Bronchial epithelial cell (primary cell): ENCODE measurements around the gene SAMD4A. TPM values are rescaled to one million over a fixed set of nuclear protein-coding genes. Genes with fewer than 3 reads are reported as not detected.
A peak's percentile ranks its signal among the peaks of the same experiment; 100 is the strongest.

ENCODE experiments used
- DNase-seq: peaks from one replicate; pipeline ENCODE4 v3.0.0-alpha.2; 2010; ENCODE audit warnings: low read depth
- FAIRE-seq: peaks from 2 replicates; lab custom pipeline; 2011; peaks lifted over from hg19 to GRCh38; lab: Jason Lieb, UNC
- H3K27me3 ChIP-seq: 2 replicates; pipeline ENCODE4 v1.5.1; 2011; ENCODE audit warnings: low read length; ENCODE audit not compliant: control insufficient read depth, insufficient read depth
- H3K36me3 ChIP-seq: 2 replicates; pipeline ENCODE4 v1.5.1; 2011; ENCODE audit warnings: low read length; ENCODE audit not compliant: control insufficient read depth, insufficient read depth
- H3K4me3 ChIP-seq: 2 replicates; pipeline ENCODE4 v1.5.1; 2011; ENCODE audit warnings: mild to moderate bottlenecking, low read depth, low read length, control low read depth
- total RNA-seq: library from RNA; depleted of rRNA; stranded (reverse); fragments of >200 nt; gene quantifications from 2 replicates; pipeline ENCODE4 v1.2.1, GENCODE V29; 2014
- TF ChIP-seq, protein P1 (sequence below): IDR thresholded peaks from 2 replicates; pipeline ENCODE4 v1.5.1; 2011; ENCODE audit warnings: mild to moderate bottlenecking, moderate library complexity, low read length, control low read depth, inconsistent platforms; ENCODE audit not compliant: insufficient read depth, severe bottlenecking

The SAMD4A gene
- total RNA-seq, 1 donor from 2014 or later = 13.4 TPM

DNA sequence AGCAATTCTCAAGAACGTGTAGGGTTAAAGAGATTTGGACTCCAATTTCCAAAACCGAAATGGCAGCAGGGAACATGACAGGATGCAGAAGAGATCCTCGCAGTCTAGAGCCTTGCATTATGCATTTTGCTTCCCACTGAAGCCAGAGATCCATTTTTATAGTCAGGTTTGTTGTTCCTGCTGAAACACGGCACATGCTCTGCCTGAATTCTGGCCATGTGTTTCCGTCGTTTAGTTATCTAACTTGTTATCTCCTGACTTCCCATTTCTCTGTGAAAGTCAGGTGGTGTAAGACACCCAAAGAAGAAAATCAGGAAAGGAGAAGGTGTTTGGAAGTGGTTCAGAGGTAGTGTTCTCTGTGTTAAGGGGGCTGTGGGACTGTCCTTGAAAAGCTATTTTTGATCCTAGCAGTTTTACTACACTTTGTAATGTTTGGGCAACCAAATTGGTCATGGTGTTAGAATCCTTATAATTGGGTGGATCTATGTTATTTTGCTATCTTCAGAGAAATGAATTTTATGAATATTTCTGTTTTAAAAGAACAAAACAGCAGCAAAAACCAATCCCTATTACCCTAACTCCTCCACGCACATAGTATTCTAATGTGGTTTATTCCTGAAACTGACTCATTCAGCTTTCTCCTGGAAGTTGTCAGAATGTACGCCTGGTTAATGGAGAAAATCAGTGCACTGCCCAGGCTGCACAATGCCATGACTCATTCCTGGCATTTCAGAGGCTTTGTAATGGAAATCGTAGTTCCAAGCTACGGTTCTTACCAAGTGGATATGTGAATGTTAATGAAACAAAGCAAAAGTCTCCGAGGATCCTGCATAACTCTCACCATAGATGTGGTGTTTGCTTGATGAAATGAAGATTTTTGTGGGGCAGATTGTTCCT lies 110.1 kb downstream of the SAMD4A start:
- FAIRE-seq = peak; percentile 93
- H3K4me3 ChIP-seq = no peak overlapping the region
- TF ChIP-seq, protein P1, sequence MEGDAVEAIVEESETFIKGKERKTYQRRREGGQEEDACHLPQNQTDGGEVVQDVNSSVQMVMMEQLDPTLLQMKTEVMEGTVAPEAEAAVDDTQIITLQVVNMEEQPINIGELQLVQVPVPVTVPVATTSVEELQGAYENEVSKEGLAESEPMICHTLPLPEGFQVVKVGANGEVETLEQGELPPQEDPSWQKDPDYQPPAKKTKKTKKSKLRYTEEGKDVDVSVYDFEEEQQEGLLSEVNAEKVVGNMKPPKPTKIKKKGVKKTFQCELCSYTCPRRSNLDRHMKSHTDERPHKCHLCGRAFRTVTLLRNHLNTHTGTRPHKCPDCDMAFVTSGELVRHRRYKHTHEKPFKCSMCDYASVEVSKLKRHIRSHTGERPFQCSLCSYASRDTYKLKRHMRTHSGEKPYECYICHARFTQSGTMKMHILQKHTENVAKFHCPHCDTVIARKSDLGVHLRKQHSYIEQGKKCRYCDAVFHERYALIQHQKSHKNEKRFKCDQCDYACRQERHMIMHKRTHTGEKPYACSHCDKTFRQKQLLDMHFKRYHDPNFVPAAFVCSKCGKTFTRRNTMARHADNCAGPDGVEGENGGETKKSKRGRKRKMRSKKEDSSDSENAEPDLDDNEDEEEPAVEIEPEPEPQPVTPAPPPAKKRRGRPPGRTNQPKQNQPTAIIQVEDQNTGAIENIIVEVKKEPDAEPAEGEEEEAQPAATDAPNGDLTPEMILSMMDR = no peak

DNA sequence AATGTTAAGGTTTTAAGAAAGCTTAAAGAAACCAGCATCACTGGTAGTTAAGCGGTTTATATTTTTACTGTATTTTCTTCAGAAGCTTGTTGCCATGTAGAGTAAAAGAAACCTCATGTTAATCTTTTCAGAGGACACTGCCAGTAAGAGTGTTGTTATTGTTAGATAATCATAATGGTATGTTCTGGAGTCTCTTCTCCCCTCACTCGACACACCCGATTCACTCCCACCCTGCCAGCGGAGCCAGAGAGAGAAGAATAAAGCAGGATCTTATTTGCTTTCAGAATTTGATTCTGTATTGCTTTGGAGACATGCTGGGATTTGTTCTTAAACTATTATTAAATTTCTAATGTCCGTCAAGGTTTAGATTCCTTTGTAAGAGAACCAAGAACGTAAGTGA lies 113.7 kb downstream of the SAMD4A start:
- DNase-seq = no peak
- Histone ChIP-seq H3K36me3 (no peaks in the 10 kb centered on the region), H3K27me3 (no peaks in the 10 kb centered on the region), H3K4me3 (no peak overlapping the region)
- no peak for FAIRE-seq
- TF ChIP-seq, protein P1 = no peak

More for the DNA sequence above, 110.1 kb downstream of the SAMD4A start:
- Histone ChIP-seq H3K27me3 (no peaks in the 10 kb centered on the region), H3K36me3 (no peaks in the 10 kb centered on the region)
- peak; percentile 97 for DNase-seq

DNA sequence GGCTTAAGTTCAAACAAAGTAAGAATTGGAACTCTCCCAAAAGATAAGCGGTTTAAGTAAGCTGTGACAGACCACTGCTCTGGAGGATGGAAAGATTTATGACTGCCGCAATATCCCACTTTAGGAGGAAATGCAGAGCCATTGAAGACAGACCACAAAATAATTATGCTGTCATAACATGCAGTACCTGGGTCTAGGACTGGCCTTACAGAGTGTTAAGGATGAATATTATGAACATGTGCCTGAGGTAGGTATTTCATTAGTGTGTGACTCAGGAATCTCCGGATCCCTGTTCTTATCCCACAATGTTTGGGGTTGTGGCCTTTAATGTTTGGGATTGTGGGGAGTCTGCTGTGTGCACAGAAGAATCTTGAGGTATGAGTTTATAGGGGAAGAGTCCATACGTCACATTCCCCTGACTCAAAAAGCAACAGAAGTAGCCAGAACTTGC lies 114.9 kb downstream of the SAMD4A start:
- FAIRE-seq = no peak
- TF ChIP-seq, protein P1 = no peak
- peak; percentile 58 for DNase-seq
- no peaks in the 10 kb centered on the region for H3K36me3 ChIP-seq
- no peak overlapping the region for H3K4me3 ChIP-seq
- H3K27me3 ChIP-seq = no peaks in the 10 kb centered on the region

DNA sequence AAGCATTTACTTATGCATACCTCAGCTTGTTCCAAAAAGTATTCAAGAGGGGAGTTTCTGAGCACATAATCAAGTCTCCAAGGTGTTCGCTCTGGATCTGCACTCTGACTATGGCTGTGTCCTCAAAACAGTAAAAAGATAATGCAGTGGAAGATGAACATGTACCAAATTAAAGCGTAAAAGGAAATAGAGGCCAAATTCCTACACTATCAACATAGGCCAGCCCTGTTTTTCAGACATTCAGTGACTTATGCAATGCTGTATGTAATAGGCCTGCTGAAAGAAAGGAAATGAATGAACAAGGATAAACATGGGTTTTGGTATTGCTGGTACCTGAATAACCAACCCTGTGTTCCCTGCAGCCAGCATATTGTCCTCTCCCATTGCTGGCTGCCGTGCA lies 115.7 kb downstream of the SAMD4A start:
- no peak for DNase-seq
- TF ChIP-seq, protein P1 = no peak
- Histone ChIP-seq H3K4me3 (no peak overlapping the region), H3K27me3 (no peaks in the 10 kb centered on the region), H3K36me3 (no peaks in the 10 kb centered on the region)
- no peak for FAIRE-seq

DNA sequence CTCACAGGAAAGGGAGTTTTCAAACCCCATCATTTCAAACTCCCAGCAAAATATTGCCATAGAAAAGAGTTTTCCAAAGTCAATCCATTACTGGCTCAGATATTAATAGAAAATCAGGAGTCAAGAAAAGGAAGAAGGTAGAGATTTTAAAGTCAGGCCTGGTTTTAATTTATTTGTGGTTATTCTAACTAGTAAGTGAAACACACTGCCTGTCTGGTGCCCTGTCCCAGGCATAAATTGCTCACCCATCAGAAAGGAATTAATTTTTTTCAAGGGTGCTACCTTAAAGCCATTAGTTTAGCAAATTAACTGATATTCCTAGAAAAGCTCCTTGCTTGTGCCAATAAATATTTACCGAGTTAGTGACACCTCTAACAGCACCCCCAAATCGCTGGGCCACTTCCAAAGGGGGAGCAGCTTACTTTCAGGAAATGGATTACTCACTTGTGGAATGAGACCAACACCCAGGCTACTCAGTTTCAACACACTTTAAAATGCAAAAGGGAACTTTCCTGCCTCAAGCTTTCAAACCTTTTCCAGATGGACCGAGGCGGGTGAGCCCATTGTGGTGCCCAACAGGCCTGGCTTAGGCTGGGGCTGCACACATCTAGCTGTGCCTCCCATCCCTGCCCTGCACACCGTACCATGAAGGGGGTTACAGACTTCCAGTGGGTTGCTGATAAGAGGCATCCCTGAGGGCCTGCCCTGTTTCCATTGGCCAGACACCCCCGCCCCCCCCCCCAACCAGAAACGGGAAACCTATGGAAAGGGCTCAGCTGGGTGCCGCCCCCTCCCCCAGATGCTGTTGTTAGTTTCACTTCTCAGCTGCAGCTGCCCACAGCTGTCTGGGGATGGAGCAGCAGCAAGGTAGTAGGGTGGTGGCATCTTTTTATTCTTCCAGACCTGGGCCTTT lies 117.2 kb downstream of the SAMD4A start:
- no peak for FAIRE-seq
- peak; percentile 89 for DNase-seq
- TF ChIP-seq, protein P1 = no peak

More for the DNA sequence above, 117.2 kb downstream of the SAMD4A start:
- Histone ChIP-seq H3K27me3 (no peaks in the 10 kb centered on the region), H3K36me3 (no peaks in the 10 kb centered on the region), H3K4me3 (no peak overlapping the region)
